ENCODE results near the gene TMEM205.
A peak's percentile ranks its signal among the peaks of the same experiment; 100 is the strongest.

The TMEM205 gene

DNA sequence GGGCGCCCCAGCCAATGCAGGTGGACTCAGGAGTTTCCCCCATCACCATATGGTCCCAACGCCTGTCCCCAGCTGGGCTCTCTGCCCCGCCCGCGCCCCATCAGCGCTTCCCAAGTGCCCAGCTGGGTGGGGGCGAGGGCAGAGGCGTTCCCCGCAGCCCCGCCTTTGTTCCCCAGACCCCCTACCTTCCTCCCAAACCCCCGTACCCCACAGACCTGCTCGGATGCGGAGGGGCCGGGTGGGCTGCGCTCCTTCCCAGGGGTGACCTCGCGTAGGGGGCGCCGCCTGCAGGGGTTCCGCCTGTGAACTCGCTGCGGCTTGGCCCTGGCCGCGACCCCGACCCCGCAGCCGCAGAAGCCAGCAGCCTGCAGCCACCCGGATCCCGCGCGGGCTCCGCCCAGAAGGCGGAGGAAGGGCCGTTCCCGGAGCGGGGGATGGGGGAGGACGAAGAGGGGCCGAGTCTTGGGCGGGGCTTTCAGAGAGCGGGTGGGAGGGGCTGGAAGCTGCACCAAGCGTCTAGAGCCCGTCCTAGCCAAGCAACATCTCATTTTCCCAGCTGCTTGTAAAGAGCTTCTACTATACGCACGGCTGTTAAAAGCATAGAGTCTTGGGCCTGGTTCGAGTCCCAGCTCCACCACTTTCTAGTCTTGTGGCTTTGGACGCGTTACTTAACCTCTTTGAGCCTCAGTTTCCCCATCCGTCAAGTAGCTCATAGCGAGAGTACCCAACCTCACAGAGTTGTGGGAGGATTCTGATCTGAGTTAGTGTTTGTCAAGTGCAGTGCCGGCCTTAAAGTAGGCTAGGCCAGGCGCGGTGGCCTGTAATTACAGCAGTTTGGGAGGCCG lies 6.6 kb downstream of the TMEM205 start, which contains the start of gene RAB3D:
RAB3D (minus strand) TSS at position 404 of the 845 bp plus-strand sequence. CDS start 2,258 bp downstream, outside the sequence.
- TF ChIP-seq, protein P1, sequence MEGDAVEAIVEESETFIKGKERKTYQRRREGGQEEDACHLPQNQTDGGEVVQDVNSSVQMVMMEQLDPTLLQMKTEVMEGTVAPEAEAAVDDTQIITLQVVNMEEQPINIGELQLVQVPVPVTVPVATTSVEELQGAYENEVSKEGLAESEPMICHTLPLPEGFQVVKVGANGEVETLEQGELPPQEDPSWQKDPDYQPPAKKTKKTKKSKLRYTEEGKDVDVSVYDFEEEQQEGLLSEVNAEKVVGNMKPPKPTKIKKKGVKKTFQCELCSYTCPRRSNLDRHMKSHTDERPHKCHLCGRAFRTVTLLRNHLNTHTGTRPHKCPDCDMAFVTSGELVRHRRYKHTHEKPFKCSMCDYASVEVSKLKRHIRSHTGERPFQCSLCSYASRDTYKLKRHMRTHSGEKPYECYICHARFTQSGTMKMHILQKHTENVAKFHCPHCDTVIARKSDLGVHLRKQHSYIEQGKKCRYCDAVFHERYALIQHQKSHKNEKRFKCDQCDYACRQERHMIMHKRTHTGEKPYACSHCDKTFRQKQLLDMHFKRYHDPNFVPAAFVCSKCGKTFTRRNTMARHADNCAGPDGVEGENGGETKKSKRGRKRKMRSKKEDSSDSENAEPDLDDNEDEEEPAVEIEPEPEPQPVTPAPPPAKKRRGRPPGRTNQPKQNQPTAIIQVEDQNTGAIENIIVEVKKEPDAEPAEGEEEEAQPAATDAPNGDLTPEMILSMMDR (conservative IDR thresholded peaks at IDR 0.05; ENCODE audit: low read length), result no peak
- no peak for TF ChIP-seq EZH2phosphoT487 (IDR thresholded peaks at IDR 0.05; ENCODE audit: borderline replicate concordance)
- peak within 1 kb of the TSS; percentile 92 for H2AFZ ChIP-seq (ENCODE audit: low read length)

DNA sequence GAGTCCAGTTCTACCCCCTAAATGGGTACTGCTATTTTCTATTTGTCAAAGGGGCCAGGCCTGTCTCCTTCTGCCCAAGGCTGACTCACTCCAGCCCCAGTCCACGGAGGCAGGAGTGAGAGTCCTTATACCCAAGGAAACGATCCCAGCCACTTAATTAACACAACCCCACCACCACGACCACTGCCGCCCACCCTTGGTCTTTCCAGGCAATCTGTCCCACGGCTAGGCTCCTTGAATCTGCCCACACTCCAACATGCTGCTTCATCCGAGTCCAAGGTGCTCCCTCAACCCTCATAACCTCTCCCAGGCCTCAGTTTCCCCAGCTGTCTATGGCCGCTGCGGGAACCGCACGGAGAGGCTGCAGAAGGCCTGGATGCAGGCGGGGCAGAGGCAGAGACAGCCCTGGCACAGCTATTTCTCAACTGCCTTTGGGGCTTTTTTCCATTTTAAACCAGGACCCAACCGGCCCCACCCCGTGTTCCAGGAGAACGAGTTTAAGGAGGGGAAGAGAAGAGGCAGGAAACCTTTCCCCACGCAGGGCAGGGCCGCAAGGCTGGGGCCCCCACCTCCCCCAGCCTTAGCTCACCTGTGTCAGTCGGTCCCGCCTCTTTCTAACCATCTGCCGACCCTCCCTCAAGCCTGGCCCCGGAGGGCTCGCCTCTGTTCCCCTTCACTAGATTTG lies 7.4 kb downstream of the TMEM205 start:
- Histone ChIP-seq H3K4me3 (ENCODE audit: low read length, poor library complexity, severe bottlenecking) (peak overlapping the region; percentile 82), H3K27me3 (ENCODE audit: insufficient read depth, low read length, poor library complexity, severe bottlenecking) (no peaks in the 10 kb centered on the region), H3K4me1 (ENCODE audit: insufficient read depth, low read length, poor library complexity, severe bottlenecking) (peaks cover 27% of the 10 kb centered on the region), H3K9me3 (ENCODE audit: insufficient read depth, low read depth, low read length) (no peaks in the 10 kb centered on the region), H3F3A (ENCODE audit: low read depth) (0 out of 2 replicates have a peak, but pooled peaks cover 3% of the 10 kb centered on the region), H3K79me2 (ENCODE audit: insufficient read depth, low read length) (peaks cover 11% of the 10 kb centered on the region; the same call in 1 of the 2 replicates), H3K36me3 (ENCODE audit: insufficient read depth, low read length) (no peaks in the 10 kb centered on the region), H3K9me2 (replicated peaks; ENCODE audit: low read depth, low read length) (no peaks in the 10 kb centered on the region), H4K20me1 (ENCODE audit: insufficient read depth, low read length, poor library complexity, severe bottlenecking) (no peaks in the 10 kb centered on the region), H3K9ac (ENCODE audit: low read depth, low read length, poor library complexity, severe bottlenecking) (peak overlapping the region; percentile 91), H2AFZ (ENCODE audit: low read length) (peak overlapping the region; percentile 75; the same call in 1 of the 2 replicates), H3K4me2 (ENCODE audit: low read depth, low read length, poor library complexity, severe bottlenecking) (peak overlapping the region; percentile 83)
- no peak for TF ChIP-seq EZH2phosphoT487 (IDR thresholded peaks at IDR 0.05; ENCODE audit: borderline replicate concordance)
- TF ChIP-seq, protein P1 (conservative IDR thresholded peaks at IDR 0.05; ENCODE audit: low read length), result no peak

More for the DNA sequence above, 6.6 kb downstream of the TMEM205 start, which contains the start of gene RAB3D:
- Histone ChIP-seq H3K4me2 (ENCODE audit: low read depth, low read length, poor library complexity, severe bottlenecking) (peak within 1 kb of the TSS; percentile 83), H3K27me3 (ENCODE audit: insufficient read depth, low read length, poor library complexity, severe bottlenecking) (no peaks in the 10 kb centered on the region), H3K36me3 (ENCODE audit: insufficient read depth, low read length) (no peaks in the 10 kb centered on the region), H3K4me1 (ENCODE audit: insufficient read depth, low read length, poor library complexity, severe bottlenecking) (peaks cover 33% of the 10 kb centered on the region), H3F3A (ENCODE audit: low read depth) (peaks cover 7% of the 10 kb centered on the region), H3K9me3 (ENCODE audit: insufficient read depth, low read depth, low read length) (no peaks in the 10 kb centered on the region), H4K20me1 (ENCODE audit: insufficient read depth, low read length, poor library complexity, severe bottlenecking) (no peaks in the 10 kb centered on the region), H3K79me2 (ENCODE audit: insufficient read depth, low read length) (peaks cover 11% of the 10 kb centered on the region; the same call in 1 of the 2 replicates), H3K9ac (ENCODE audit: low read depth, low read length, poor library complexity, severe bottlenecking) (peak within 1 kb of the TSS; percentile 91), H3K9me2 (replicated peaks; ENCODE audit: low read depth, low read length) (no peaks in the 10 kb centered on the region), H3K4me3 (ENCODE audit: low read length, poor library complexity, severe bottlenecking) (peak within 1 kb of the TSS; percentile 82)

DNA sequence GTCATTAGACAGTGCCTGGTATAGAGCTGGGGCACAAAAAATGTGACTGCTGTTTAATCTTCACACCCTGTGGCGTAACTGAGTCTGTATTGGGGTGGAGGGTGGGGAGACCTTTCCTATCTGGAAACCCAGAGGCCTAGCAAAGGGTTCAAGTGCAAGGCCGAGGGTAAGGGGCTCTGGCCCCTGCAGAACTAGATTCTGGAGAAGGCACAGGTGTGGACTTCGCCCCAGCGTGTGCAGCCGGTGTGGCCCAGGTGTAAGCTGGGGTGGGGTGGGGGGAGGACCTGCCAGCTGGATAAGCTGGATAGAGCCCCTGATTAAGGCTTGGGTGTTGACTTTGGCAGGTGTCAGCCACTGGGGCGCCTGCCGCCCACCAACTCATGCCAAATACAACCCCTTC lies 7.9 kb downstream of the TMEM205 start:
- no peaks in the 10 kb centered on the region for H3K9me3 ChIP-seq (ENCODE audit: insufficient read depth, low read depth, low read length)
- peak overlapping the region; percentile 91 for H3K9ac ChIP-seq (ENCODE audit: low read depth, low read length, poor library complexity, severe bottlenecking)
- H3F3A ChIP-seq (ENCODE audit: low read depth), result 0 out of 2 replicates have a peak, but pooled peaks cover 3% of the 10 kb centered on the region
- no peak overlapping the region for H2AFZ ChIP-seq (ENCODE audit: low read length)
- H3K79me2 ChIP-seq (ENCODE audit: insufficient read depth, low read length), result peaks cover 11% of the 10 kb centered on the region; the same call in 1 of the 2 replicates
- TF ChIP-seq EZH2phosphoT487 (IDR thresholded peaks at IDR 0.05; ENCODE audit: borderline replicate concordance), result no peak
- TF ChIP-seq, protein P1 (conservative IDR thresholded peaks at IDR 0.05; ENCODE audit: low read length), result no peak
- H4K20me1 ChIP-seq (ENCODE audit: insufficient read depth, low read length, poor library complexity, severe bottlenecking), result no peaks in the 10 kb centered on the region
- no peaks in the 10 kb centered on the region for H3K36me3 ChIP-seq (ENCODE audit: insufficient read depth, low read length)
- H3K27me3 ChIP-seq (ENCODE audit: insufficient read depth, low read length, poor library complexity, severe bottlenecking), result no peaks in the 10 kb centered on the region
- H3K4me3 ChIP-seq (ENCODE audit: low read length, poor library complexity, severe bottlenecking), result peak overlapping the region; percentile 82
- H3K4me2 ChIP-seq (ENCODE audit: low read depth, low read length, poor library complexity, severe bottlenecking), result peak overlapping the region; percentile 83
- no peaks in the 10 kb centered on the region for H3K9me2 ChIP-seq (replicated peaks; ENCODE audit: low read depth, low read length)
- H3K4me1 ChIP-seq (ENCODE audit: insufficient read depth, low read length, poor library complexity, severe bottlenecking), result peaks cover 27% of the 10 kb centered on the region
